ENCODE data around the gene NLRP6.

Gene NLRP6

DNA sequence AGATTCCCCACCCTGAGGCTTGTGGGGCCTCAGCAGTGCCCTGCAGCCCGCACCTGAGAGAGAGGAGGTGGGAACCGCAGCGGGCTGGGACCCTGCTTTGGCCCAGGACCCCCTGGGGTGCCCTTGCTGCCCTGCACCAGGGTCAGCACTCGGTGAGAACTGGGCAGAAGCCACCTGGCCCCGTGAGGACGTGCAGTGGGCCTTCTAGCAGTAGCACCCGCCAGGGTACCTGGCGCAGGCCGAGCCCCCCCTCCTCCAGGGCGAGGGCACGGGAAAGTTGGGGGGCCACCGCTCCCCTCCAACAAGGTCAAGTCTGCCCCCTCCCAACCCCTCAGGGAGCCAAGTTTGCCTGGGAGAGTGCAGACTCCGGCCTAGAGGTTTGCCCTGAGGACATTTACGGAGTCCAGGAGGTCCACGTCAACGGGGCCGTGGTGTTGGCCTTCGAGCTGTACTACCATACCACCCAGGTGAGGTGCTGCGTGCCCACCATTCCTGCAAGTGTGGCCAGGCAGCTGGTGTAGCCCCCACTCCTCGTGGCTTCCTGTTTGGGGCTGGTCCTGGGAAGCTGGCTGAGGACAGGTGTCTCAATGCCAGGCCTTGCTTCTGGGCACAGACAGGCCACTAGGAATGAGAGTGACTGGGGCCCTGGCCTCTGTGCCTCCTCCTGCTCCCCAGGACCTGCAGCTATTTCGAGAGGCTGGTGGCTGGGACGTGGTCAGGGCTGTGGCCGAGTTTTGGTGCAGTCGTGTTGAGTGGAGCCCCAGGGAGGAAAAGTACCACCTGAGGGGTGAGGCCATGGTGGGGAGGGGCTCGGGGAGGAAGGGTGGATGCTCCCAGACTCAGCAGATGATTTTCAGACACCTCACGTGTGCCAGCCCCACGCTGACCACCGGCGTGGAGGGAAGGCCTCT, 14.3 kb downstream of the NLRP6 start:
- Mint-ChIP-seq H3K4me1 (peaks cover 38% of the 10 kb centered on the region), H3K9me3 (no peaks in the 10 kb centered on the region), H3K4me3 (no peak overlapping the region), H3K36me3 (peaks cover 28% of the 10 kb centered on the region), H3K27ac (no peak overlapping the region)
- ATAC-seq (no peak), DNase-seq (ENCODE audit: low spot score in 2 of 2) (no peak)

DNA sequence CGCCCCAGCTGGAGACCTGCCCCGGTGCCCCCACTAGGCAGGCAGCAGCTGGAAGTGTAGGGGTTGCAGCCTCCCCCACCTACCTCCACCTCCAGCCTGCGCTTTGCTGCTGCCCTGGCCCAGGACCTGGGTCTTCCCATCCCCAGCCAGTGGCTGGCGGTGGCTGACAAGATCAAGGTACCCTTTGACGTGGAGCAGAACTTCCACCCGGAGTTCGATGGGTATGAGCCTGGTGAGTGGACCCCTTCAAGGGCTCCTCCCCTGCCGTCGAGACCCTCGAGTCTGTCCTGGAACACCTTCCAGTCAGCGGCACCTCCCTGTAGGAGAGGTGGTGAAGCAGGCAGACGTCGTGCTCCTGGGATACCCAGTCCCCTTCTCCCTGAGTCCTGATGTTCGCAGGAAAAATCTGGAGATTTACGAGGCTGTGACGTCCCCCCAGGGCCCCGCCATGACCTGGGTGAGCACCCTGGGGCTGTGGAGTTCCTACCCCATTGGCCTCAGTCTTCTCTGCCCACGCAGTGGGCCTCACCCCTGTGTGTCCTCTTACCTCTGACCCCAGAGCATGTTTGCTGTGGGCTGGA, 15.2 kb downstream of the NLRP6 start:
- ATAC-seq (no peak), DNase-seq (ENCODE audit: low spot score in 2 of 2) (no peak)
- Mint-ChIP-seq H3K4me3 (no peak overlapping the region), H3K4me1 (peaks cover 36% of the 10 kb centered on the region), H3K27ac (no peak overlapping the region), H3K9me3 (no peaks in the 10 kb centered on the region), H3K36me3 (peaks cover 22% of the 10 kb centered on the region)

GRCh38 chr11:293852-294661, 15.8 kb downstream of the NLRP6 start:
- Mint-ChIP-seq H3K27ac (no peak overlapping the region), H3K9me3 (no peaks in the 10 kb centered on the region), H3K4me1 (peaks cover 36% of the 10 kb centered on the region), H3K4me3 (no peak overlapping the region), H3K36me3 (peaks cover 21% of the 10 kb centered on the region)
- DNase-seq (ENCODE audit: low spot score in 2 of 2) (no peak), ATAC-seq (no peak)

DNA sequence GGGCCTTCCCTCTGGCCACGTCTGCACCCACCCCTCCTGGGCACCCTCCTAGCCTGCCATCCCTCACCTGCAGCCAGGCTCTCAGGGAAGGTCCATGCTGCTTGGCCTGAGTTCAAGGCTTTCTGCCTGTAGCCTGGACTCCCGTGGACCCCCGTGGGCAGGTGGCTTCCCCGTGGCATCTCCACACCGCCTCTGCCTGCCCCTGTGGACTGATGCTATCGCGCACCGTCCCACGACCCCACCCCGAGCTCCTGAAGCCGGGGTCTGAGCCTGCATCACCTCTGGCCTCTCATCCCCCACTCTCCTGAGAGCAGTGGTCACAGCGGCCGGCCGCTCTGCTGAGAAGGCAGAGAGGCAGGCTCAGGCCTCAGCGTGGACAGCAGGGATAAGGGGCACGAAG, 16.6 kb downstream of the NLRP6 start:
- H3K36me3 Mint-ChIP-seq: peaks cover 21% of the 10 kb centered on the region
- H3K4me1 Mint-ChIP-seq: peaks cover 33% of the 10 kb centered on the region
- H3K9me3 Mint-ChIP-seq: no peaks in the 10 kb centered on the region
- H3K27ac Mint-ChIP-seq: no peak overlapping the region
- no peak for DNase-seq (ENCODE audit: low spot score in 2 of 2)
- no peak for ATAC-seq
- H3K4me3 Mint-ChIP-seq: no peak overlapping the region

- ATAC-seq (no peak), DNase-seq (ENCODE audit: low spot score in 2 of 2) (no peak)
- peaks cover 21% of the 10 kb centered on the region for H3K36me3 Mint-ChIP-seq
- H3K4me1 Mint-ChIP-seq: peaks cover 30% of the 10 kb centered on the region
- no peak overlapping the region for H3K27ac Mint-ChIP-seq
- H3K9me3 Mint-ChIP-seq: no peaks in the 10 kb centered on the region
- H3K4me3 Mint-ChIP-seq: no peak overlapping the region
Observed at GRCh38 chr11:295351-296170, 17.4 kb downstream of the NLRP6 start.

DNA sequence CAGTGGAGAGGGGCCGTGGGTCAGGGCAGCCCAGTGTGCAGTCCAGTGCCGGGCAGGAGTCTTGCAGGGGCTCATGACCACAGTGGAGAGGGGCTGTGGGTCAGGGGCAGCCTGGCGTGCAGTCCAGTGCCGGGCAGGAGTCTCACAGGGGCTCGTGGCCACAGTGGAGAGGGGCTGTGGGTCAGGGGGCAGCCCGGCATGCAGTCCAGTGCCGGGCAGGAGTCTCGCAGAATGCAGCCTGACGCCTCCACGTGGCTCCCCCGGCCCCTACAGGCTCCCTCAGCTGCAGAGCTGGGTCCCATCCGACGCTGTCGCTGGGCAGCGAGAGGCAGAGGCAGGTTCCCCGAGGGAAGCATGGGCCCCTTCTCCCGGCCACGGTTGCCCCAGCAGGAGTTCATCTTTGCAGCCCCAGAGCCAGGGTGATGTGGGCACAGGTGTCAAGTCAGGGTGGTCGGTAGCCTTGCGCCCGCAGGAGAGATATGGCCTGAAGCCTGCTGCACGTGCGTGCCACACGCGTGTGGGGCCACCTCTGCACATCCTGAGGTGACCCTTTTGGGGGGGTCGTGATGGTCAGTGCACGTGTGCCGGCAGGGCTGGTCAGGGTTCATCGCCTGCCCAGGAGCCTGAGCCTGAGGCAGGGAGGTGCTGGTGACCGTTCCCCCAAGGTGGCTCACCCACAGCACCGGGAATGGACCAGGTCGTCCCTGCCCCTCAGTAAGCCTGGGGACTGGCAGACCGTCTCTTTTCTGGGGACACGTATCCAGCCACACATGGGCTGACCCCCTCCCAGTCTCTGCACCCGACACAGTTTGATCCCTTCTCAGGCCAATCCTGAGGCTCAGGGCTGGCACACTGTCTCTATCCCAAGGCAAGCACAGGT, 18.2 kb downstream of the NLRP6 start:
- no peak overlapping the region for H3K4me3 Mint-ChIP-seq
- H3K9me3 Mint-ChIP-seq: no peaks in the 10 kb centered on the region
- peaks cover 16% of the 10 kb centered on the region for H3K36me3 Mint-ChIP-seq
- H3K27ac Mint-ChIP-seq: peak overlapping the region; percentile 85
- no peak for ATAC-seq
- peaks cover 25% of the 10 kb centered on the region for H3K4me1 Mint-ChIP-seq
- DNase-seq (ENCODE audit: low spot score in 2 of 2): no peak

DNA sequence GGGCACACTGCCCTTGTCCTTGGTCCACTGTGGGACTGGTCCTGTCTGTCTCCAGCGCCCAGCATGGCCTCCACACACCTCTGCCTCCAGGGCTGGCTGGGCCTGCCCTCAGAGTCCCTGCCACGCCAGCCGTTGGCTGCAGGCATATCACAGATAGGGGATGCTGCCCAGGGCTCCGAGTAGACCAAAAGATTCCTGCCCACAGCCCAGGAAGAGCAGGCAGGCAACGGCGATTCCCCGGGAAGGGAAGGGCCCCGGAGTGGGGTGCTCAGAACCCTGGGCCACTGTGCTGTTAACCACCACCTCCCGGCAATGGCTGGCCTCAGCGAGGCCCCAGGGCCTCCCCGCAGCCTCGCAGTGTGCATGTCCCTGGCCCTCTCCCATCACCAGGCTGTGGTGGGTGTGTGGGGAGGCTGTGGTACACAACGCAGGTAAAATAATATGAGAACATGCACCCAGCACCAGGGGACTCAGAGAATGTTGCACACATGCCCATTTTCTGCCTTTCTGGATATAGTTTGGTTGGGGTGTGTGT, 18.9 kb downstream of the NLRP6 start:
- peak; percentile 17 for ATAC-seq
- peaks cover 23% of the 10 kb centered on the region for H3K4me1 Mint-ChIP-seq
- H3K27ac Mint-ChIP-seq: peak overlapping the region; percentile 85
- peaks cover 11% of the 10 kb centered on the region for H3K36me3 Mint-ChIP-seq
- H3K9me3 Mint-ChIP-seq: no peaks in the 10 kb centered on the region
- no peak for DNase-seq (ENCODE audit: low spot score in 2 of 2)
- H3K4me3 Mint-ChIP-seq: peak overlapping the region; percentile 39

GRCh38 chr11:297586-298405, 19.6 kb downstream of the NLRP6 start:
- no peak for DNase-seq (ENCODE audit: low spot score in 2 of 2)
- Mint-ChIP-seq H3K9me3 (no peaks in the 10 kb centered on the region), H3K4me3 (peak overlapping the region; percentile 39), H3K36me3 (peaks cover 11% of the 10 kb centered on the region), H3K27ac (peak overlapping the region; percentile 85), H3K4me1 (peaks cover 25% of the 10 kb centered on the region)
- peak; percentile 68 for ATAC-seq

- Mint-ChIP-seq H3K36me3 (peaks cover 11% of the 10 kb centered on the region), H3K4me3 (no peak overlapping the region), H3K9me3 (no peaks in the 10 kb centered on the region), H3K27ac (no peak overlapping the region), H3K4me1 (peaks cover 29% of the 10 kb centered on the region)
- no peak for DNase-seq (ENCODE audit: low spot score in 2 of 2)
- ATAC-seq: no peak
Observed at GRCh38 chr11:298406-299065, 20.3 kb downstream of the NLRP6 start.

- Mint-ChIP-seq H3K4me1 (peaks cover 29% of the 10 kb centered on the region), H3K9me3 (no peaks in the 10 kb centered on the region), H3K27ac (no peak within 1 kb of the TSS), H3K4me3 (no peak within 1 kb of the TSS), H3K36me3 (peaks cover 6% of the 10 kb centered on the region)
- no peak for ATAC-seq
- DNase-seq (ENCODE audit: low spot score in 2 of 2): no peak
Observed at GRCh38 chr11:299081-299891, 21.1 kb downstream of the NLRP6 start, which contains the start of gene IFITM5. Gene IFITM5 (minus strand): TSS chr11:299526. CDS start chr11:299490, 36 bp downstream.

GRCh38 chr11:299951-300735, 21.9 kb downstream of the NLRP6 start:
- DNase-seq (ENCODE audit: low spot score in 2 of 2) (no peak), ATAC-seq (no peak)
- Mint-ChIP-seq H3K4me3 (no peak overlapping the region), H3K36me3 (peaks cover 6% of the 10 kb centered on the region), H3K9me3 (no peaks in the 10 kb centered on the region), H3K27ac (no peak overlapping the region), H3K4me1 (peaks cover 32% of the 10 kb centered on the region)
